GM18507 (cell line): ENCODE data around the gene UTP4.
A peak's percentile ranks its signal among the peaks of the same experiment; 100 is the strongest.
"Not testable (repeated sequence)": the region's sequence is repeated elsewhere in the genome, so short reads cannot be mapped to it uniquely, and the experiment has no call there.

Source experiments
- DNase-seq: peaks from one replicate; pipeline ENCODE4 v3.0.0; 2011; ENCODE audit warnings: low read depth; ENCODE audit not compliant: insufficient read length; ENCODE audit errors: extremely low spot score
- FAIRE-seq: peaks from 2 replicates; lab custom pipeline; 2011; peaks lifted over from hg19 to GRCh38; lab: Jason Lieb, UNC

The UTP4 gene

DNA sequence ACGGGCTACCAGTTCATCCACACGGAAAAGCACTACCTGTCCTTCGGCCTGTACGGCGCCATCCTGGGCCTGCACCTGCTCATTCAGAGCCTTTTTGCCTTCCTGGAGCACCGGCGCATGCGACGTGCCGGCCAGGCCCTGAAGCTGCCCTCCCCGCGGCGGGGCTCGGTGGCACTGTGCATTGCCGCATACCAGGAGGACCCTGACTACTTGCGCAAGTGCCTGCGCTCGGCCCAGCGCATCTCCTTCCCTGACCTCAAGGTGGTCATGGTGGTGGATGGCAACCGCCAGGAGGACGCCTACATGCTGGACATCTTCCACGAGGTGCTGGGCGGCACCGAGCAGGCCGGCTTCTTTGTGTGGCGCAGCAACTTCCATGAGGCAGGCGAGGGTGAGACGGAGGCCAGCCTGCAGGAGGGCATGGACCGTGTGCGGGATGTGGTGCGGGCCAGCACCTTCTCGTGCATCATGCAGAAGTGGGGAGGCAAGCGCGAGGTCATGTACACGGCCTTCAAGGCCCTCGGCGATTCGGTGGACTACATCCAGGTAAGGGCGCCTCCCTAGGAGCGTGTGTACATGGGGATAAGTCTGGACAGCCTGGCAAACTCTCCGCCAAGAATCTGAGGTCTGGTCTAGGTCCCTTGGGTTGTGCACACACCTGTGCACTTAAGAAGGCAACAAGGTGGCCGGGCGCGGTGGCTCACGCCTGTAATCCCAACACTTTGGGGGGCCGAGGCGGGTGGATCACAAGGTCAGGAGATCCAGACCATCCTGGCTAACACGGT is 22.8 kb upstream of the UTP4 start:
- FAIRE-seq = no peak

DNA sequence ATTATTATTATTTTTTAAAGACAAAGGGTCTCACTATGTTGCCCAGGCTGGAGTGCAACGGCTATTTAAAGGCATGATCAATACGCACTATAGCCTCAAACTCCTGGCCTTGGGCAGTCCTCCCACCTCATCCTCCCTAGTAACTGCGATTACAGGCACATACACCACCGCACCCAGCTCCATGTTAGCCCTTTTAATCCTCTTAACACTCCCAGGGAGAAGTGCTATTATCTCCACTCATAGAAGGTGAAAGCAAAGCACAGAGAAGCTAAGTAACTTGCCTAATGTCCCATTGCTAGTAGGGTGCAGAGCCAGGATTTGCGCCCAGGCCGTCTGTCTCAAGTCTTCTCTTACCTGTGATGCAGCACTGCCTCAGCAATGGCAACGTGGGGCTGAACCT is 22.0 kb upstream of the UTP4 start:
- FAIRE-seq (no peak), DNase-seq (no peak)

More for the DNA sequence above, 22.8 kb upstream of the UTP4 start:
- DNase-seq = no peak

- FAIRE-seq (no peak), DNase-seq (no peak)
Measured at GRCh38 chr16:69111216-69111875, 21.1 kb upstream of the UTP4 start.

GRCh38 chr16:69111876-69112230 is 20.6 kb upstream of the UTP4 start:
- no peak for FAIRE-seq
- no peak for DNase-seq

- FAIRE-seq (peak; percentile 72), DNase-seq (peak; percentile 51)
Measured at GRCh38 chr16:69112285-69113129, 19.9 kb upstream of the UTP4 start.

- DNase-seq = no peak
- FAIRE-seq = no peak
Measured at GRCh38 chr16:69113216-69113615, 19.2 kb upstream of the UTP4 start.

DNA sequence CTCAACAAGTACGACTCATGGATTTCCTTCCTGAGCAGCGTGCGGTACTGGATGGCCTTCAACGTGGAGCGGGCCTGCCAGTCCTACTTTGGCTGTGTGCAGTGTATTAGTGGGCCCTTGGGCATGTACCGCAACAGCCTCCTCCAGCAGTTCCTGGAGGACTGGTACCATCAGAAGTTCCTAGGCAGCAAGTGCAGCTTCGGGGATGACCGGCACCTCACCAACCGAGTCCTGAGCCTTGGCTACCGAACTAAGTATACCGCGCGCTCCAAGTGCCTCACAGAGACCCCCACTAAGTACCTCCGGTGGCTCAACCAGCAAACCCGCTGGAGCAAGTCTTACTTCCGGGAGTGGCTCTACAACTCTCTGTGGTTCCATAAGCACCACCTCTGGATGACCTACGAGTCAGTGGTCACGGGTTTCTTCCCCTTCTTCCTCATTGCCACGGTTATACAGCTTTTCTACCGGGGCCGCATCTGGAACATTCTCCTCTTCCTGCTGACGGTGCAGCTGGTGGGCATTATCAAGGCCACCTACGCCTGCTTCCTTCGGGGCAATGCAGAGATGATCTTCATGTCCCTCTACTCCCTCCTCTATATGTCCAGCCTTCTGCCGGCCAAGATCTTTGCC is 18.0 kb upstream of the UTP4 start:
- FAIRE-seq = no peak
- no peak for DNase-seq

GRCh38 chr16:69114976-69115355 is 17.5 kb upstream of the UTP4 start:
- FAIRE-seq = no peak
- DNase-seq = no peak

DNA sequence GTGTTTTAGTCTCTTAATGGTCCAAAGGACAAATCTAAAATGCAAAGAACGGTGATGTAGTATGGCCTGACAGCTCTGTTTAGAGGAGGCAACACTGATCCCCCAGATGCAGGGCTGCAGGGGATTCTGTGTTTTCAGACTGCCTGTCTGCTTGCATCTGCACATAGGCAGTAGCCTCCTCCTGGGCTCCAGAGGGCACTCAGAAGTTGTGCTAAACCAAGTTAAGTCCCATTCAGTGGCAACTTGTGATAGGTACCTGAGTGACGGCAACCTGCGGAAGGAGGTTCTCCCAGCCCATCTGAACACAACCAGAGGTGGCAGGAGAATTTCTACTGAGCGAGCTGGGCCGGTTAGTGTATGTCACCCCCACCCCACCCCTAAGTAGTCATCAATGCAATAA is 17.1 kb upstream of the UTP4 start:
- DNase-seq = no peak

DNA sequence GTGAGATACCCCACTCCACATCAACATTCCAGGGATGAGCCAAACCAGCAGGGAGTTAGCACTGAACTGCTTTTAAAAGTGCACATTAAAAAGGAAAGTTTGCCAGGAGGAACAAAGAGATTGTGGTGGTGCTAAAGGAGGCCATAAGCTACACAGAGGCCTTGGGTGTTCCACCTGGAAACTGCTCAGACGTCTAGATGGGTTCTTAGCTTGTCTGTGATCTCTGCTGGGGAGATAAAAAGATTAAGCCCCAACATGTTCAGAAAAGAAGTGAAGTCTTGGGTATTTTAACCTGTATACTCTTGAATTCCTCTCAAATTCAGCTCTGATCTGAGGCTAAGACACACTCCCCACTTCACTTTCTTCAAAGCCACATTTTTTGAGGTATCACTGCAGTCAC is 16.6 kb upstream of the UTP4 start:
- FAIRE-seq (no peak), DNase-seq (no peak)

More for the DNA sequence above, 17.1 kb upstream of the UTP4 start:
- FAIRE-seq = no peak

- no peak for FAIRE-seq
- no peak for DNase-seq
Measured at GRCh38 chr16:69116256-69116875, 16.1 kb upstream of the UTP4 start.

- no peak for FAIRE-seq
- no peak for DNase-seq
Measured at GRCh38 chr16:69116906-69117305, 15.5 kb upstream of the UTP4 start.

DNA sequence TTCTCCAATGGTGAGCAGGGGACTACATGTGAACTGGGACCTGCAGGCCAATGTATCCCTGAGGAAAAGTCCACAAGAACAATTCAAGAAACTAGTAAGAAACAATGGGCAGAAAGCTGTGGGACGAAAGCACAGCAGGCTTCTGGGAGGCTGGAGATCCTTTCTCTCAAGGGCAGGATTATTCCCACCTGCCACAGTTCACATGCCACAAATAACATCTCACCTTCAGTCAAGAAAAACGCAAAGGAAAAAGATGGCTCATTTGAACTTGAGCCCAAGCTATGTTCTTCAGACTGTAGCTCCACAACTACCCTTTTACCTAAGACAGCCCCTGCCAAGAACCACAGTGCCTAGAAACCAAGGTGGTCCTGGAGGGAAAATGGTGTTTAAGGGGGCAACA is 14.0 kb upstream of the UTP4 start:
- DNase-seq = no peak
- no peak for FAIRE-seq

DNA sequence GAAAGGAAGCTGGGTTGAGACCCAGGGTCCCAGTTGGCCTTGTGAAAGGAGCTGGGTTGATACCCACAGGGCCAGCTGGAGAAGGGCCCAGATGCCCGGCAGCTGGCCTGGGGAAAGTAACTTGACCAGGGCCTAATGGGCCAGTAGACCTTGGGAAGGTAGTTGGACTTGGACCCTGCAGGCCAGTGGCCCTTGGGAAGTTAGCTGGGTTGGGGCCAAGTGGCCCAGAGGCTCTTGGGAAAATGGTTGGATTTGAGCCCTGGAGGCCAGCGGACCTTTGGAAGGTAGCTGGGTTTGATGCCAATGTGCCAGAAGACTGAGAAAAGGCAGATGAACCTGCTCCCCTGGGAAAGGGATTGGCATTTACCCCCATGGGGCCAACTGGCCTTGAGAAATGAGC is 13.5 kb upstream of the UTP4 start:
- FAIRE-seq (no peak), DNase-seq (no peak)

- DNase-seq (no peak), FAIRE-seq (no peak)
Measured at GRCh38 chr16:69119536-69119935, 12.9 kb upstream of the UTP4 start.

DNA sequence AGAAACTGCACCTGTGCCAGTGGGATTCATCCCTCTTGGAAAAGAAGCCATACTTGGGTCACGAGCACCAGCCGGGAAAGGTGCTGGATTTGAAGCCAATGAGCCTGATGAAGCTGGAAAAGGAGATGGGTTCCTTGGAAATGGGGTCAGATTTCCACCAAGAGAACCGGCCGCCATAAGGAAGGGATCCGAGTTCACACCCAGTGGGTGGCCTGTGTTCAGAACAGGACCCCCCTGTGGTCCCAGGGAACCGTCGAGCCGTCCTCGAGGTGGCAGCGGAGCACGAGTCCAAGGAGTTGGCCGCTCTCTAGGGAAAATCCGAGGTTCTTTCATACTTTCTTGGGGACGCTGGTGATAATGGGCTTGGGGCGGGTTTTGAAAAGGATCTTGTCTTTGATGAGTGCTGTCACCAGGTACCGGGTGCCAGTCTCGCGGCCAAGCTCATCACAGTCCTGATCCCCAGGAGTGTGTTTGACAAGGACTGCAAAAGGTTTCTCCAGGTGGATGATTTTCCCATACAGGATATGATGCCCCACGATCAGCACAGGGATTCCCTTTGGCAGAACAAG is 12.3 kb upstream of the UTP4 start:
- FAIRE-seq (no peak), DNase-seq (no peak)

DNA sequence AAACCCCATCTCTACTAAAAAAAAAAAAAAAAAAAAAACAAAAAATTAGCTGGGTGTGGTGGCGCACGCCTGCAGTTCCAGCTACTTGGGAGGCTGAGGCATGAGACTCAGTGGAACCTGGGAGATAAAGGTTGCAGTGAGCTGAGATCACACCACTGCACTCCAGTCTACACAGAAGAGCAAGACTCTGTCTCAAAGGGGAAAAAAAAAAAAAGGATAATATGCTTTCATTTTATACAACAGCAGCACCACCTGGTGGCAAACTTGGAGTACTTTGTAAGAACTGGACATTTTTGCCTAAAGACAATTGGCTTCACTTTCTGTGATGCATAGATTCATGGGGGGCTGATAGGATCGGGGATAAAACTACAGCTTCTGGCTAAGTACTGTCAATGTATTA is 8.5 kb upstream of the UTP4 start:
- FAIRE-seq (peak; percentile 72), DNase-seq (no peak)

DNA sequence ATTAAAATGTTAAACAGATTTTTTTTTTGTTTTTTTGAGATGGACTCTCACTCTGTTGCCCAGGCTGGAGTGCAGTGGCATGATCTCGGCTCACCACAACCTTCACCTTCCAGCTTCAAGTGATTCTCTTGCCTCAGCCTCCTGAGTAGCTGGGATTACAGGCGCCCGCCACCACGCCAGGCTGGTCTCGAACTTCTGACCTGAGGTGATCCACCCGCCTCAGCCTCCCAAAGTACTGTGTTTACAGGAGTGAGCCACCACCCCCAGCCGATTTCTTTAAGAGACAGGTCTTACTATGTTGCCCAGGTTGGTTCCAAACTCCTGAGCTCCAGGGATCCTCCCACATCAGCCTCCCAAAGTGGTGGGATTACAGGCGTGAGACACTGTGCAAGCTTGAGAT is 8.0 kb upstream of the UTP4 start:
- FAIRE-seq, DNase-seq: not testable (repeated sequence)

- not testable (repeated sequence) for DNase-seq, FAIRE-seq
Measured at GRCh38 chr16:69124961-69125360, 7.5 kb upstream of the UTP4 start.
